GM23338 (cell line): ENCODE data around the gene STEAP1. TPM values are rescaled to one million over a fixed set of nuclear protein-coding genes. Genes with fewer than 3 reads are reported as not detected.

ENCODE experiments used
- CREB1 ChIP-seq: fragments of 250-450 bp; sonication (Bioruptor Pico); IDR thresholded peaks from 2 replicates; pipeline ENCODE4 v1.5.0; 2020; ENCODE audit warnings: low read depth, mild to moderate bottlenecking, moderate library complexity
- CTCF ChIP-seq, 2 experiments: fragments of 200-600 bp in 1 of 2; sonication (generic) in 1 of 2; conservative IDR thresholded peaks; 2 replicates each; pipeline versions ENCODE4 v1.5.1 to v1.6.1; 2016 to 2017; ENCODE audit warnings: antibody characterized with exemption in 2 of 2, low read depth in 2 of 2, mild to moderate bottlenecking in 2 of 2, moderate library complexity in 1 of 2
- ETS1 ChIP-seq: IDR thresholded peaks from 2 replicates; pipeline ENCODE4 v1.6.1; 2016; ENCODE audit warnings: antibody characterized with exemption
- EZH2phosphoT487 ChIP-seq: fragments of 200-600 bp; sonication (generic); IDR thresholded peaks from one replicate; pipeline ENCODE4 v1.8.1; 2018; ENCODE audit warnings: antibody characterized with exemption; ENCODE audit not compliant: unreplicated experiment
- JUNB ChIP-seq: IDR thresholded peaks from one replicate; pipeline ENCODE4 v1.6.1; 2016; ENCODE audit warnings: antibody characterized with exemption; ENCODE audit not compliant: unreplicated experiment
- POLR2AphosphoS5 ChIP-seq: IDR thresholded peaks from 2 replicates; pipeline ENCODE4 v1.6.1; 2016; ENCODE audit warnings: antibody characterized with exemption, low read depth
- ZNF114 ChIP-seq: fragments of 250-450 bp; sonication (Bioruptor Pico); IDR thresholded peaks from 2 replicates; pipeline ENCODE4 v1.5.0; 2020; ENCODE audit warnings: mild to moderate bottlenecking, moderate library complexity
- ZNF462 ChIP-seq: fragments of 250-450 bp; sonication (Bioruptor Pico); IDR thresholded peaks from 2 replicates; pipeline ENCODE4 v1.5.0; 2020; ENCODE audit warnings: mild to moderate bottlenecking, moderate library complexity
- polyA plus RNA-seq: library from polyadenylated mRNA; unstranded; fragments of >200 nt; fragmentation: Nextera tagmentation; extraction: Ambion mirVana; gene quantifications from 2 replicates; pipeline ENCODE4 v1.2.1, GENCODE V29; 2016
- total RNA-seq: library from RNA; depleted of rRNA; stranded (reverse); fragments of >200 nt; shearing (Covaris generic); gene quantifications from 2 replicates; pipeline ENCODE4 v1.2.3, GENCODE V29; 2014

The STEAP1 gene
- total and polyA plus RNA-seq, 2 experiments from 2014 or later = 14.7 to 14.9 TPM

DNA sequence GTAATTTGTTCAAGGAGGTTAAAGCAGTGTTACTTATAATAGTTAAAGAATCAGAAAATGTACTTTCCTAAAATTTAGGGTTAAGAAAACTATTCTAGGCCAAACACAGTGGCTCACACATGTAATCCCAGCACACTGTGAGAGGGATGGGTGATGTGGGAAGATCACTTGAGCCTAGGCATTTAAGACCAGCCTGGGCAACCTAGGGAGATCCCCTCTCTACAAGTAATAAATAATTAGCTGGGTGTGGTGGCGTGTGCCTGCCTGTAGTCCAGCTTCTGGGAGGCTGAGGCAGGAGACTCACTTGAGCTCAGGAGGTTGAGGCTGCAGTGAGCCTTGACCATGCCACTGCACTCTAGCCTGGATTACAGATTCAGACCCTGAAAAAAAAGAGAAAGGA, 53.7 kb downstream of the STEAP1 start (continued):
- TF ChIP-seq ZNF462 (CRISPR knock-in tag) (no peak), CTCF (conservative IDR thresholded peaks at IDR 0.05; ENCODE audit: low read depth in 2 of 2) (no peak), CREB1 (no peak), ETS1 (no peak), POLR2AphosphoS5 (no peak), EZH2phosphoT487 (no peak), ZNF114 (no peak), JUNB (no peak)
